T-helper 2 cell treated with Interferon-gamma antibody and Interleukin-4, amounts not matched to agents 5 μg/mL and 100 μg/mL, for 36 hours (primary cell): ENCODE results near the gene RASGEF1C.
"Not testable (repeated sequence)": the region's sequence is repeated elsewhere in the genome, so short reads cannot be mapped to it uniquely, and the experiment has no call there.

Experiments
- DNase-seq: peaks from one replicate; pipeline ENCODE4 v3.0.0; 2021; ENCODE audit warnings: low spot score
- H3K27ac Mint-ChIP-seq: one replicate; pipeline ENCODE4 v1.8.0; 2021; ENCODE audit warnings: mild to moderate bottlenecking, mixed read lengths
- H3K27me3 Mint-ChIP-seq: one replicate; pipeline ENCODE4 v1.8.0; 2021; ENCODE audit warnings: low read depth, mixed read lengths
- H3K36me3 Mint-ChIP-seq: one replicate; pipeline ENCODE4 v1.8.0; 2021; ENCODE audit warnings: low read depth, mixed read lengths
- H3K4me1 Mint-ChIP-seq: one replicate; pipeline ENCODE4 v1.8.0; 2021; ENCODE audit warnings: low read depth, mixed read lengths
- H3K4me3 Mint-ChIP-seq: one replicate; pipeline ENCODE4 v1.8.0; 2022; ENCODE audit warnings: mild to moderate bottlenecking, moderate library complexity, mixed read lengths
- H3K9me3 Mint-ChIP-seq: one replicate; pipeline ENCODE4 v1.8.0; 2021; ENCODE audit warnings: mixed read lengths

Gene RASGEF1C

DNA sequence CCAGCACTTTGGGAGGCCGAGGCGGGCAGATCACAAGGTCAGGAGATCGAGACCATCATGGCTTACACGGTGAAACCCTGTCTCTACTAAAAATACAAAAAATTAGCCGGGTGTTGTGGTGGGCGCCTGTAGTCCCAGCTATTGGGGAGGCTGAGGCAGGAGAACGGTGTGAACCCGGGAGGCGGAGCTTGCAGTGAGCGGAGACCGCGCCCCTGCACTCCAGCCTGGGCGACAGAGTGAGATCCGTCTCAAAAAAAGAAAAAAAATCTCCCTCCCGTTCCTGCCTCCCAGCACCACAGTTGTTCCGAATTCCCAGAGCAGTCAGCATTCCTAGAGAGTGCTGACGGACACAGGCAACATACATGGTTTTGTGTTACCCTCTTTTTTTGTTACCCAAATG is 82.9 kb downstream of the RASGEF1C start:
- not testable (repeated sequence) for H3K27me3 Mint-ChIP-seq, H3K36me3 Mint-ChIP-seq, H3K4me3 Mint-ChIP-seq, H3K4me1 Mint-ChIP-seq, H3K27ac Mint-ChIP-seq, DNase-seq, H3K9me3 Mint-ChIP-seq

DNA sequence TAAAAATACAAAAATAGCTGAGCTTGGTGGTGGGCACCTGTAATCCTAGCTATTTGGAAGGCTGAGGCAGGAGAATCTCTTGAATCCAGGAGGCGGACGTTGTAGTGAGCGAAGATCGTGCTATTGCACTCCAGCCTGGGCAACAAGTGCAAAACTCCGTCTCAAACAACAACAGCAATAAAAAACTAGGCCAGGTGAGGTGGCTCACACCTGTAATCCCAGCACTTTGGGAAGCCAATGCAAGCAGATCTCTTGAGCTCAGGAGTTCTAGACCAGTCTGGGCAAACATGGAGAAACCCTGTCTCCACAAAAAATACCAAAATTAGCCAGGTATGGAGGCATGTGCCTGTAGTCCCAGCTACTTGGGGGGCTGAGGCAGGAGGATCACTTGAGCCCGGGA is 84.3 kb downstream of the RASGEF1C start:
- H3K4me3 Mint-ChIP-seq, DNase-seq: not testable (repeated sequence)

DNA sequence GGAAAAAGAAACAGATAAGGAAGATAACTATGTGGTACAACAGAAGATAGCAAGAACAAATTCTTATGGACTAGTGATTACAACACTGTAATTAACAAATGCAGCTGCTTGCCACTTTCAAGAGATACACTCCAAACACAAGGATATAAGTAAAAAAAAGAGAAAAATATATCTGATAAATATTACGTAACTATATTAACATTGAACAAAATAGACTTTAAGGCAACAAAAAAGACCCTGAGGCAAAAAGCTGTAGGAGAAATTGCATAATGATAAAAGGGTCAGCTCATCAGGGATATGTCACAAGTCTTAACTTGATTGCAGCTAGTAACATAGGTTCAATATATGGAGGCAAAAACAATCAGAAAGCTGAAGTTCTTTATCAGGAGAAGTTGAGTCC is 86.1 kb downstream of the RASGEF1C start:
- Mint-ChIP-seq H3K27ac (no peak overlapping the region), H3K27me3 (no peaks in the 10 kb centered on the region), H3K36me3 (no peaks in the 10 kb centered on the region), H3K9me3 (no peaks in the 10 kb centered on the region), H3K4me1 (no peaks in the 10 kb centered on the region), H3K4me3 (no peak overlapping the region)
- DNase-seq = no peak

More for the DNA sequence above, 84.3 kb downstream of the RASGEF1C start:
- not testable (repeated sequence) for H3K4me1 Mint-ChIP-seq, H3K36me3 Mint-ChIP-seq, H3K9me3 Mint-ChIP-seq, H3K27ac Mint-ChIP-seq, H3K27me3 Mint-ChIP-seq

DNA sequence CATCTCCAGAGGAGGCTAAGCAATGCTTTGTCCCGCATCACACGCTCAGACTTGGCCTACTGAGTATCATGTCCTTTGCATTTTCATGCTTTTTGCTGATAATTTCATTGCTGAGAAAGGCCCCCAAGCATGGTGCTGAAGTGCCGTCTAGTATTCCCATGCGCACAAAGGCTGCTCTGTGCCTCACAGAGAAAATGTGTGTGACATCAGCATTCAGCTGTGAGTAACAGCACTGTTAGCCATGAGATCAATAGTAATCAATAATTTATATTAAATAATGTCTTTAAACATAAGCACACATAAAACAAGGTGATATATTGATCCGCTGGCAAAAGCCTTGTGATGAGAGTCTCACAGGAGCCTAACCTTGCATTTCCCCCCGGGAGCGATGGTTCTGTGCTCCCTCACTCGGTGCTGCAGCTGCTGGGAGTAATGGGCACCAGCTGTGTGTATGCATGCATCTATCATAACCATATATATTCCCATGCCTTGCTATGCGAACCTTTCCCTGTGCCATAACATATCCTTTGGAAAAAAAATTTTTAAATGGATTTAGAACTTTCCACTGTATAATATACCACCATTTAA is 87.1 kb downstream of the RASGEF1C start:
- no peak for DNase-seq
- Mint-ChIP-seq H3K4me1 (no peaks in the 10 kb centered on the region), H3K27me3 (no peaks in the 10 kb centered on the region), H3K27ac (no peak overlapping the region), H3K9me3 (no peaks in the 10 kb centered on the region), H3K4me3 (no peak overlapping the region), H3K36me3 (no peaks in the 10 kb centered on the region)

DNA sequence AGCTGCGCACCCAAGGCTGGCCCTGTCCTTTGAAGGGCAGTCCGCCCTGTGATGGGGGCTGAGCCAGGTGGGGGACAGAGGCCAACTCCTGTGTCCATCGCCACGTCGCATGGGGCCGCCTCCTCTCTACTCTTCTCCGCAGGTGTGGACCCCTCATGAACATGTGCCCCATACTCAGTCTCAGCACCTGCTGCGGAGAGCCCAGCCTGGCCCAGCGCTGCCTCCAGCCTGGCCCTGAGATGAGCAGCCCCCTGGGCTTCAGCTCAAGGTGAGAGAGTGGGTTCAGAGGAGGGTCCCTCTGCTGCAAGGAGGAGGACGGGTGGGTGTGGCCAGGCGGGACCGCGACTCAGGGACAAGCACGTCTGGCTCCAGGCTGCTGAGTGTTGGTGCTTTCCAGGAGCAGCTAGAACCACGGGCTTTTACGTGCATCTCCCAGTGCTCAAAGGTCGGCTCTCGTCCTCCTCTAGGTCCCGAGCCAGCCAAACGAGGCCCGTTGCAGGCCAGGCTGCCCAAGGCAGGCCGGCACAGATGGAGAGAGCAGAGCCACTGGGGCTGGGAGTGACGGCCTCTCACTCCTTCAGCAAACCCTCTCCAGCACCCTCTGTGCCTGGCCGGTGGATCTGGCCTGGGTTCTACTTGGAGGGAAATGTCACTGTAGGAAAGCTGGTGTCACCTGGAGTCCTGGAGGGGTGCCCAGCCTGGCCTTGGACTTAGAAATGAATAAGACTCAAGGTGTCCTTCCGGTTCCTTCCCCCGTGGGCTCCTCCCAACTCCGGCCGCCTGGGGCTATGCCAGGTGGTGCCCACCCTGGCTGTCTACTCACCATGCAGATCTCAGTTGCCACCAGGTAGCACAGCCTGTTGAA is 88.5 kb downstream of the RASGEF1C start:
- no peak overlapping the region for H3K4me3 Mint-ChIP-seq
- no peaks in the 10 kb centered on the region for H3K9me3 Mint-ChIP-seq
- no peaks in the 10 kb centered on the region for H3K27me3 Mint-ChIP-seq
- no peak overlapping the region for H3K27ac Mint-ChIP-seq
- no peaks in the 10 kb centered on the region for H3K36me3 Mint-ChIP-seq
- H3K4me1 Mint-ChIP-seq = no peaks in the 10 kb centered on the region
- no peak for DNase-seq

DNA sequence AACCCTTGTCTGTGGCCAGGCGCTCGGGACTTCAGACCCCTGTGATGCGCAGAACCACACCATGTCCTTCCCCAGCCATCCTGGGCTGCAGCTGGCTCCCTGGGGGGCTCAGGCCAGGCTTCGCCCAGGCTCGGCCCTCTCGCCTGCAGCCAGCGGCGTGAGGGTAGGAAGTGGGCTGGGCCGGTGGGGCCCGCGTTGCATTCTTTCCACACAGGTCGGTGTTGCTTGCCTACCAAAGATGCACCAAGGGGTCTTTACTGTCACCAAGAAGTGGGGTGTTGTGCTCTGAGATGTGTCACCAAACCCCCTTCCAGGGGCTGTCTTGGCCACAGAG is 89.1 kb downstream of the RASGEF1C start:
- no peak overlapping the region for H3K27ac Mint-ChIP-seq
- H3K9me3 Mint-ChIP-seq = no peaks in the 10 kb centered on the region
- no peak for DNase-seq
- no peaks in the 10 kb centered on the region for H3K36me3 Mint-ChIP-seq
- no peaks in the 10 kb centered on the region for H3K27me3 Mint-ChIP-seq
- H3K4me1 Mint-ChIP-seq = no peaks in the 10 kb centered on the region
- H3K4me3 Mint-ChIP-seq = no peak overlapping the region

DNA sequence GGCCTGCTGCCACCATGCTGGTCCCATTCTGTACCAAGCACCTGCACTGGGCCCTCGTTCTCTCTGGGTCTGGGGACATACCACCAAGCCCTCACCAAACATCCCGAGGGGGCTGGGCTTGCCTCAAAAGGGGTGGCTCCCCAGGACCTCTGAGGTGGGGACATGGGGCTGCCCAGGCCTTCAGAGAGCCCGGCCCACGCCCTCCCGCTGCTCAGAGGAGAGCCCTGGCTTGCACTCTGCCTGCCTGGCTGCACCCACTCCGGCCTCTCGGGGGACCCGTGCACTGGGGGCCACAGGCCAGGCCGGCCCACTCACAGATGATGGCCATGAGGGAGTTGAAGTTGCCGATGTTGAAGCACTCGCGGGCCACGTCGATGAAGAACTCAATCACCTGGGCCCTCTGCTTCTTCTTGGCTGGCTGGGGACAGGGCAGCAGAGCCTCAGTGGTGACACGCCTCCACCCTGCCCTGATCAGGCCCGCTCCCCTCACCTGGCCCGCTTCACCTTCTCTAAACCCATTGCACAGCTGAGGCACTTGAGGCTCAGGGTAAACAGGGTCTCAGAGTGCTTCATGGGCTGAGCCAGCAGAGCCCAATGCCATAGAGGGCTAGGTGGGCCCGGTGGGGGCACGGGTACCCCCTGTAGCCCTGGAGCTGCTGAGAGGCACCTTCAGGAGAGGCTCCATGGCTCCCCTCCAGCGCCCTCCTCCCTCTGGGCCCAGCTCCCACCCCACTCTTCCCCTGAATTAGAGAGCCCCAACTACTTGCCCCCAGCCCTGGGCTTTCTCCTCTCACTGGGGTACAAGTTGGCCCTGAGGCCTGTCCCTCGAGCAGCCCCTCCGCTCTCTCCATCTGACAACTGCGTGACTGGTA is 89.7 kb downstream of the RASGEF1C start:
- Mint-ChIP-seq H3K27ac (no peak overlapping the region), H3K27me3 (no peaks in the 10 kb centered on the region), H3K9me3 (no peaks in the 10 kb centered on the region), H3K4me3 (no peak overlapping the region), H3K4me1 (no peaks in the 10 kb centered on the region), H3K36me3 (no peaks in the 10 kb centered on the region)
- no peak for DNase-seq

DNA sequence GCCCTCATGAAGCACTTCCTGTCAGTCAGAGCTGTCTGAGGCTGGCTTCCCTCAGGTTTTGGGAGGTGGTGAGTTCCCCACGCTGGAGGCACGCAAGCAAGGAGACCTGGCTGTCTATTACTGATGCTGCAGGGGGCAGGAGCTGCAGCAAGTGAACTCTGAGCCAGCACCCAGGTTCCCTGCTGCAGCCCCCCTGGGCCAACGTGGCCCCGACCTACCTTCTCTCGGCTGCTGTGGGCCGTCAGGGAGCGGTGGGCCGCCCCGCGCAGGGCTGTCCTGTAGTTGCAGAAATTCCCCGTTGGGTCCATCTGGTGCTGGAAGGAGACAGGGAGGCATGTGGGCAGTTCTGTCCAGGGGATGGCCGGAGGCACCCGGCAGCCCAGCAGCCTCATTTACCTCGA is 90.6 kb downstream of the RASGEF1C start:
- H3K4me3 Mint-ChIP-seq = no peak overlapping the region
- H3K27me3 Mint-ChIP-seq = no peaks in the 10 kb centered on the region
- H3K9me3 Mint-ChIP-seq = no peaks in the 10 kb centered on the region
- no peaks in the 10 kb centered on the region for H3K4me1 Mint-ChIP-seq
- no peaks in the 10 kb centered on the region for H3K36me3 Mint-ChIP-seq
- no peak overlapping the region for H3K27ac Mint-ChIP-seq
- DNase-seq = no peak

DNA sequence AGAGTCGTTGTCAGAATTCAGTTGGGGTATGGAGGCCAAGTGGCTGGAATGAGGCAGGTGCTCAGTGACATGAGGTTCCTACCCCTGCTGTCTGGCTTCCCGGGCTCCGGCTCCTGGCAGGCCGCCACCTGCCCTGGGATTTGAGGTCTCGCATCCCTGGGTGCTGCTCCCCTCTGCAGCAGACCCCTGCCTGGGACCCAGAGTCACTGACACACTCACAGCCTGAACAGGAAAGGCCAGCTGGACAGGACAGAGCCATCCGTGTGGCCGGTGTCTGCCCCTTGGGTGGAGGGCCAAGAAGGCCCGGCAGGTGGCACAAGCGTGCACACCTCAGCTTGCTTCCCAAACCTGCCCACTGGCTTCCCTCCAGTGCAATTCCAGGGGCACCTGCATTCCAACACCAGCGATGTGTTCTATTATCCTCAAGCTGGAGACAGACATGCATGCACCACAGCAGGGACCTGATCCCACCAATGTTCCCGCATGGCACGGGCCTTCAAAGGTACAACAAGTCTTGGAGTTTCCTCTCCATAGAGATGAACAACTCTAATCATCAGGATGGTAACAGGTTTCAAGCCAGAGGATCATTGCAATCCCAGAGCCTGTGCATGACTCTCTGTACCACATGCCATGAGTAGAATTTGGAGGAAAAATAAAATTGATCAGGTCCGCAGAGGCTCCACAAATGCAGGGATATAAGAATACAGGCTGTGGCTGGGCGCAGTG is 91.8 kb downstream of the RASGEF1C start:
- H3K36me3 Mint-ChIP-seq = no peaks in the 10 kb centered on the region
- no peaks in the 10 kb centered on the region for H3K27me3 Mint-ChIP-seq
- H3K4me3 Mint-ChIP-seq = no peak overlapping the region
- no peaks in the 10 kb centered on the region for H3K9me3 Mint-ChIP-seq
- H3K4me1 Mint-ChIP-seq = no peaks in the 10 kb centered on the region
- DNase-seq = no peak
- no peak overlapping the region for H3K27ac Mint-ChIP-seq

DNA sequence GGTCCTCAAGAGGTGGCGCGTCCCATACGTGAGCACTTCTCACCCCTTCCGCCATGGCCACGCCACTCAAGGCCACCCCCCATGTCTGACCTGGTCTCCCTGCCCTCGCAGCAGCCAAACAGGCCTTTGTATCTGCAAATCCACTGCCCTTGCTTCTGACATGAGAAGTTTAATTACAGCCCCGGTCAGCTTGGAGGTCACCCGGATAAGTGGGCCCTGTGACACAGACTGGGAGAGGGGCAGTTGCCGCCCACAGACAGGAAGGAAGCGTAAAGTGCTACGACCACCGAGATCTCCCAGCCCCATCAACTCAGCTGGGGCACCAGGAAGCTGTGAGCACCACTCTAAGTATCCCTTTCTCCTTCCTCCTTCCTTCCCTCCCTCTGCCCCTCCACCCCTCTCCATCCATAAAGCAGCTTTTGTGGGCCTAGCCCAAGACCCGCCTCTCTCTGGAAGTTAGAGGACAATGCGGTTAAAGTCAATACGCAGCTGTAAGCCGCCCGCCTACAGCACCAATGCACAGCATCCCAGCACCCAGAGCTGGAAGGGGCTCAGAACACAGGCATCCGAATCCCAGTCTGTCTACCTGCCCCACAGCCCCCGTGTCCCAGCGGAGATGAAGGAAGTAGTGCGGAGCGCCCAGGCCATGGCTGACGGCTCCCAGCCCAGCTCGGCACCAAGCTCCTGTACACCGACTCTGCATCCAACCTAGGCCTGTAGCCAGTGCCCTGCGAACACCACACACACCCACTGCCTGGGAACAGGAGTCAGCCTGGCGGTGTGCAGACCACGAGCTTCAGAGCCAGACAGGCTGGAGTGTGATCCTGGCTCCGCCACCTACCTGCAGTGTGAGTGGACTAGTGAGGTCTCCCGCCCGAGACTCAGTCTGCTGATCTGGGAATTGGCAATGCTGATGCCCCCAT is 92.7 kb downstream of the RASGEF1C start:
- no peaks in the 10 kb centered on the region for H3K9me3 Mint-ChIP-seq
- no peak for DNase-seq
- H3K27ac Mint-ChIP-seq = no peak overlapping the region
- no peaks in the 10 kb centered on the region for H3K36me3 Mint-ChIP-seq
- H3K4me3 Mint-ChIP-seq = no peak overlapping the region
- no peaks in the 10 kb centered on the region for H3K27me3 Mint-ChIP-seq
- H3K4me1 Mint-ChIP-seq = no peaks in the 10 kb centered on the region

DNA sequence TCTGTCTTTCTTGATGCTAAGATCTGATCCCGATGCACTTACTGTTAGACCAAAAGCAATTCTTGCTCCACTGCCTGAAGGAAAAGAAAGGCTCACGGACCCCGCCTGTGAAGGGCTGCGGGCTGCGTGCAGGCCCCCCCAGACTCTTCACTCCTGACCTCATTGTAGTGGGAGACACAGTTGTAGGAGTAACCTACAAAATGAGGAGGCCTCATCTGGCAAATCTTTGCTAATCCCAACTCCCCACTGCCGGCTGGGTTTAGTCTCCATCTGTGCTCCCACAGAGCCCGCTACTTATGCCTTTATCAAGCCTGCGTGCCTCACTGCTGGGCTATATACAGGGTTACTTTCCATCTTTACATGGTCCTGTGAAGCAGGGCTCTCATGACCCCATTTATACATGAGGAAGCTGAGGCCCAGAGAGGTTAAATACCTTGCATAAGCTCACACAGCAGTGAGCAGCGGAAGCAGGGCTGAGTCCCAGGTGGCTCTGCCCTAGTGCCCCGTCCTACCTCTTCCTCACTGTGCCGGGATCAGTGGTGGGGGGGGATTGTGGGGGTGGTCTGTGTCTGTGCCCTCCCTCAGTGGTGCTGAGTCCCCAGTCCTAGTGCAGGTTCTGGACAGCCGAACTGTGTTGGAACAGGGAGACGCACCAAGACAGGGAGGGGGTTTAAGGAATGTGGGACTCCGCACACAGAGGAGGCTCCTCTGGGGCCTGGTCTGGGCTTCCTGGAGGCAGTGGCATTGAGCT is 93.5 kb downstream of the RASGEF1C start:
- no peaks in the 10 kb centered on the region for H3K36me3 Mint-ChIP-seq
- no peak for DNase-seq
- H3K27ac Mint-ChIP-seq = no peak overlapping the region
- no peaks in the 10 kb centered on the region for H3K4me1 Mint-ChIP-seq
- no peak overlapping the region for H3K4me3 Mint-ChIP-seq
- no peaks in the 10 kb centered on the region for H3K27me3 Mint-ChIP-seq
- no peaks in the 10 kb centered on the region for H3K9me3 Mint-ChIP-seq

DNA sequence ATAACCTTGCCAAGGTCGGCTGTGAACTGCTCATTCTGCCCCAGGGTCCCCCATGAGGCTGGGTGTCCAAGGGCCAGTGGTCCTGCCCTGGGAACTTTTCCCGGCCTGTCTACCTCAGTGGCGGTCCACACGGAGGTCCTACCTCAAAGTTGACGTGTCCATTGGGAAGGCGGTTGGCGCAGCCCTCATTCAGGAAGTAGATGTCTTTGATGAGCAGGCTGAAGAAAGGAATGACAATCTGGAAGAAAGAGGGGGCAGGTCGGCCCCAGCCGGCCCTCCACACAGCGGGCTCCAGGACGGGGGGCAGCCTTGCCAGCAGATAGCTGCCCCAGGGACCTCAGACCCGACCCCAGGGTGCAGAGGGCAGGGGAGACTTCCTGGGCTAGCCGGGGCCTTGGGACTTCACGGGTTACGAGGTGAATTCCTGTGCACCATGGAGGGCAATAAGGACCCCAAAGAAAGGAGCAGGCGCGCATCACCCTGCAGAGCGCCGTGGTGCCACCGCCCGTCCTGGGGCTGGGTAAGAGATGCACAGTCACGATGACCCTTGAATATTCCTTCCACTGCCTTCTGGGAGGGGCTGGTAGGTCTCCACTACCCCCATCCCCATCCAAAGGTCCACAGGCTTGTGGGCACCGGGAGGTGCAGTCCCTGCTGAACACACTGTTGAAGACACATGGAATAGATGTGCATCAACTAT is 94.6 kb downstream of the RASGEF1C start:
- DNase-seq = no peak
- no peaks in the 10 kb centered on the region for H3K4me1 Mint-ChIP-seq
- H3K36me3 Mint-ChIP-seq = no peaks in the 10 kb centered on the region
- no peak overlapping the region for H3K4me3 Mint-ChIP-seq
- H3K27me3 Mint-ChIP-seq = no peaks in the 10 kb centered on the region
- no peak overlapping the region for H3K27ac Mint-ChIP-seq
- no peaks in the 10 kb centered on the region for H3K9me3 Mint-ChIP-seq
